ENCODE data around the gene GTF2F1. TPM values are rescaled to one million over a fixed set of nuclear protein-coding genes. Genes with fewer than 3 reads are reported as not detected.
"Not testable (repeated sequence)": the region's sequence is repeated elsewhere in the genome, so short reads cannot be mapped to it uniquely, and the experiment has no call there.

Gene GTF2F1
- 73.7 TPM for polyA plus RNA-seq (2013, experiment 1 of 4)
- polyA plus RNA-seq (2013, experiment 2 of 4), result 74.2 TPM
- polyA plus RNA-seq (2013, experiment 3 of 4), result 56.1 TPM
- polyA plus RNA-seq (2013, experiment 4 of 4), result 59.9 TPM

- peak within 1 kb of the TSS; percentile 77 for H3K4me3 ChIP-seq (ENCODE audit: insufficient read depth, low read depth, low read length)
- peak within 1 kb of the TSS; percentile 87 for H3K27ac ChIP-seq (ENCODE audit: insufficient read depth, low read depth, low read length, poor library complexity, severe bottlenecking)
- peaks cover 3% of the 10 kb centered on the region for H3K4me1 ChIP-seq (ENCODE audit: control insufficient read depth, insufficient read depth, low read length)
- H3K36me3 ChIP-seq (ENCODE audit: control insufficient read depth, insufficient read depth, low read length), result peaks cover 8% of the 10 kb centered on the region
- H3K27me3 ChIP-seq (ENCODE audit: control insufficient read depth, insufficient read depth, low read length, poor library complexity, severe bottlenecking), result no peaks in the 10 kb centered on the region
- H3K9me3 ChIP-seq (ENCODE audit: control insufficient read depth, low read length), result no peaks in the 10 kb centered on the region
- 0% methylated on average over 69 of the region's 69 CpGs for WGBS, 2 experiments
These were observed at the start of gene GTF2F1 for GRCh38 chr19:6393074-6393982. Gene GTF2F1, minus strand, starts transcription at chr19:6393164. Its CDS starts 169 bp downstream, at chr19:6392995.

- H3K9me3 ChIP-seq (ENCODE audit: control insufficient read depth, low read length), result no peaks in the 10 kb centered on the region
- no peak overlapping the region for H3K4me3 ChIP-seq (ENCODE audit: insufficient read depth, low read depth, low read length)
- 87 to 90% methylated on average over 13 of the region's 13 CpGs for WGBS, 2 experiments
- H3K4me1 ChIP-seq (ENCODE audit: control insufficient read depth, insufficient read depth, low read length), result no peaks in the 10 kb centered on the region
- H3K27me3 ChIP-seq (ENCODE audit: control insufficient read depth, insufficient read depth, low read length, poor library complexity, severe bottlenecking), result no peaks in the 10 kb centered on the region
- H3K36me3 ChIP-seq (ENCODE audit: control insufficient read depth, insufficient read depth, low read length), result peaks cover 3% of the 10 kb centered on the region
- no peak overlapping the region for H3K27ac ChIP-seq (ENCODE audit: insufficient read depth, low read depth, low read length, poor library complexity, severe bottlenecking)
These were observed 49.2 kb upstream of the GTF2F1 start for GRCh38 chr19:6442087-6442688.

- no peak overlapping the region for H3K4me3 ChIP-seq (ENCODE audit: insufficient read depth, low read depth, low read length)
- H3K4me1 ChIP-seq (ENCODE audit: control insufficient read depth, insufficient read depth, low read length), result no peaks in the 10 kb centered on the region
- no peaks in the 10 kb centered on the region for H3K36me3 ChIP-seq (ENCODE audit: control insufficient read depth, insufficient read depth, low read length)
- no peaks in the 10 kb centered on the region for H3K9me3 ChIP-seq (ENCODE audit: control insufficient read depth, low read length)
- H3K27ac ChIP-seq (ENCODE audit: insufficient read depth, low read depth, low read length, poor library complexity, severe bottlenecking), result no peak overlapping the region
- H3K27me3 ChIP-seq (ENCODE audit: control insufficient read depth, insufficient read depth, low read length, poor library complexity, severe bottlenecking), result no peaks in the 10 kb centered on the region
- 91 to 93% methylated on average over 3 of the region's 3 CpGs for WGBS, 2 experiments
These were observed 47.9 kb upstream of the GTF2F1 start for GRCh38 chr19:6440905-6441304.

- WGBS, 2 experiments, result 100% methylated on average over 3 of the region's 4 CpGs; no CpG with 5 or more reads in 1 of the 2 experiments
- no peak overlapping the region for H3K4me3 ChIP-seq (ENCODE audit: insufficient read depth, low read depth, low read length)
- H3K4me1 ChIP-seq (ENCODE audit: control insufficient read depth, insufficient read depth, low read length), result no peaks in the 10 kb centered on the region
- no peaks in the 10 kb centered on the region for H3K36me3 ChIP-seq (ENCODE audit: control insufficient read depth, insufficient read depth, low read length)
- no peaks in the 10 kb centered on the region for H3K9me3 ChIP-seq (ENCODE audit: control insufficient read depth, low read length)
- no peaks in the 10 kb centered on the region for H3K27me3 ChIP-seq (ENCODE audit: control insufficient read depth, insufficient read depth, low read length, poor library complexity, severe bottlenecking)
- no peak overlapping the region for H3K27ac ChIP-seq (ENCODE audit: insufficient read depth, low read depth, low read length, poor library complexity, severe bottlenecking)
These were observed 46.8 kb upstream of the GTF2F1 start for GRCh38 chr19:6439743-6440142.

GRCh38 chr19:6433663-6434062 lies 40.7 kb upstream of the GTF2F1 start, which contains the start of gene SLC25A41:
Gene SLC25A41, minus strand, starts transcription at chr19:6433763. Its CDS starts 70 bp downstream, at chr19:6433693.
- Histone ChIP-seq H3K4me1 (ENCODE audit: control insufficient read depth, insufficient read depth, low read length) (no peaks in the 10 kb centered on the region), H3K36me3 (ENCODE audit: control insufficient read depth, insufficient read depth, low read length) (no peaks in the 10 kb centered on the region), H3K27ac (ENCODE audit: insufficient read depth, low read depth, low read length, poor library complexity, severe bottlenecking) (no peak within 1 kb of the TSS), H3K27me3 (ENCODE audit: control insufficient read depth, insufficient read depth, low read length, poor library complexity, severe bottlenecking) (peaks cover 8% of the 10 kb centered on the region), H3K4me3 (ENCODE audit: insufficient read depth, low read depth, low read length) (no peak within 1 kb of the TSS), H3K9me3 (ENCODE audit: control insufficient read depth, low read length) (no peaks in the 10 kb centered on the region)
- WGBS, 2 experiments, result 95 to 96% methylated on average over 9 to 10 of the region's 10 CpGs

GRCh38 chr19:6433165-6433564 lies 40.2 kb upstream of the GTF2F1 start:
- no peaks in the 10 kb centered on the region for H3K4me1 ChIP-seq (ENCODE audit: control insufficient read depth, insufficient read depth, low read length)
- WGBS, 2 experiments, result 78 to 79% methylated on average over 11 of the region's 11 CpGs
- H3K27me3 ChIP-seq (ENCODE audit: control insufficient read depth, insufficient read depth, low read length, poor library complexity, severe bottlenecking), result peaks cover 8% of the 10 kb centered on the region
- no peak overlapping the region for H3K4me3 ChIP-seq (ENCODE audit: insufficient read depth, low read depth, low read length)
- H3K36me3 ChIP-seq (ENCODE audit: control insufficient read depth, insufficient read depth, low read length), result no peaks in the 10 kb centered on the region
- H3K9me3 ChIP-seq (ENCODE audit: control insufficient read depth, low read length), result no peaks in the 10 kb centered on the region
- H3K27ac ChIP-seq (ENCODE audit: insufficient read depth, low read depth, low read length, poor library complexity, severe bottlenecking), result no peak overlapping the region

GRCh38 chr19:6431891-6432290 lies 38.9 kb upstream of the GTF2F1 start:
- no peaks in the 10 kb centered on the region for H3K4me1 ChIP-seq (ENCODE audit: control insufficient read depth, insufficient read depth, low read length)
- no peak overlapping the region for H3K4me3 ChIP-seq (ENCODE audit: insufficient read depth, low read depth, low read length)
- no peaks in the 10 kb centered on the region for H3K36me3 ChIP-seq (ENCODE audit: control insufficient read depth, insufficient read depth, low read length)
- no peak overlapping the region for H3K27ac ChIP-seq (ENCODE audit: insufficient read depth, low read depth, low read length, poor library complexity, severe bottlenecking)
- WGBS, 2 experiments, result 90 to 93% methylated on average over 11 of the region's 11 CpGs
- H3K9me3 ChIP-seq (ENCODE audit: control insufficient read depth, low read length), result no peaks in the 10 kb centered on the region
- H3K27me3 ChIP-seq (ENCODE audit: control insufficient read depth, insufficient read depth, low read length, poor library complexity, severe bottlenecking), result peaks cover 8% of the 10 kb centered on the region

- Histone ChIP-seq H3K27me3 (ENCODE audit: control insufficient read depth, insufficient read depth, low read length, poor library complexity, severe bottlenecking) (peaks cover 8% of the 10 kb centered on the region), H3K27ac (ENCODE audit: insufficient read depth, low read depth, low read length, poor library complexity, severe bottlenecking) (no peak overlapping the region), H3K4me3 (ENCODE audit: insufficient read depth, low read depth, low read length) (no peak overlapping the region), H3K4me1 (ENCODE audit: control insufficient read depth, insufficient read depth, low read length) (no peaks in the 10 kb centered on the region), H3K36me3 (ENCODE audit: control insufficient read depth, insufficient read depth, low read length) (no peaks in the 10 kb centered on the region), H3K9me3 (ENCODE audit: control insufficient read depth, low read length) (no peaks in the 10 kb centered on the region)
- WGBS, 2 experiments, result 66 to 67% methylated on average over 20 of the region's 20 CpGs
These were observed 36.7 kb upstream of the GTF2F1 start for GRCh38 chr19:6429419-6430221.

GRCh38 chr19:6428692-6429418 lies 35.9 kb upstream of the GTF2F1 start:
- not testable (repeated sequence) for H3K27ac ChIP-seq (ENCODE audit: insufficient read depth, low read depth, low read length, poor library complexity, severe bottlenecking); H3K36me3 ChIP-seq (ENCODE audit: control insufficient read depth, insufficient read depth, low read length); H3K27me3 ChIP-seq (ENCODE audit: control insufficient read depth, insufficient read depth, low read length, poor library complexity, severe bottlenecking); H3K9me3 ChIP-seq (ENCODE audit: control insufficient read depth, low read length); H3K4me1 ChIP-seq (ENCODE audit: control insufficient read depth, insufficient read depth, low read length); H3K4me3 ChIP-seq (ENCODE audit: insufficient read depth, low read depth, low read length)
- 82 to 92% methylated on average over 2 of the region's 2 CpGs for WGBS, 2 experiments

Data from ectodermal cell (in vitro differentiated cells).